Measurements from ENCODE around the gene RREB1.

DNA sequence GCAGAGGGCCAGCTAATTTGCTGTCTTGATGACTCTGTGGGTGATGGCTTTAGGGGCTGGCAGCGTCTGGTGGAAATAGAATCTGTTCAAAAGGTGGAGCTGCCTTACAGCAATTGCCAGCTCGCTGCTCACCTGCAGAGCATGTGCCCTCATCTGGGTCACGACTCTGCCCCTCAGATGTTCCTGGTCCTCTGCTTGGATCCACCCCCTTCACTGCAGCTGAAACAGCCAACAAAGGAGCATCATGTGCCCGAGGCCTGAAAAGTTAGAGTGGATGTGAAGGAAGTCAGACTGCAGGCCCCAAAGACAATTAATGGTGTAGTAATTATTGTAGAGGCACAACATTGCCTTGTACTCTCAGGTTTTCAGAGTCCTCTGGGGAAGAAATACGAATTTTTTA lies 19.9 kb downstream of the RREB1 start:
- TF ChIP-seq, protein P1, sequence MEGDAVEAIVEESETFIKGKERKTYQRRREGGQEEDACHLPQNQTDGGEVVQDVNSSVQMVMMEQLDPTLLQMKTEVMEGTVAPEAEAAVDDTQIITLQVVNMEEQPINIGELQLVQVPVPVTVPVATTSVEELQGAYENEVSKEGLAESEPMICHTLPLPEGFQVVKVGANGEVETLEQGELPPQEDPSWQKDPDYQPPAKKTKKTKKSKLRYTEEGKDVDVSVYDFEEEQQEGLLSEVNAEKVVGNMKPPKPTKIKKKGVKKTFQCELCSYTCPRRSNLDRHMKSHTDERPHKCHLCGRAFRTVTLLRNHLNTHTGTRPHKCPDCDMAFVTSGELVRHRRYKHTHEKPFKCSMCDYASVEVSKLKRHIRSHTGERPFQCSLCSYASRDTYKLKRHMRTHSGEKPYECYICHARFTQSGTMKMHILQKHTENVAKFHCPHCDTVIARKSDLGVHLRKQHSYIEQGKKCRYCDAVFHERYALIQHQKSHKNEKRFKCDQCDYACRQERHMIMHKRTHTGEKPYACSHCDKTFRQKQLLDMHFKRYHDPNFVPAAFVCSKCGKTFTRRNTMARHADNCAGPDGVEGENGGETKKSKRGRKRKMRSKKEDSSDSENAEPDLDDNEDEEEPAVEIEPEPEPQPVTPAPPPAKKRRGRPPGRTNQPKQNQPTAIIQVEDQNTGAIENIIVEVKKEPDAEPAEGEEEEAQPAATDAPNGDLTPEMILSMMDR (IDR thresholded peaks at IDR 0.05 in 8 of 11, conservative IDR thresholded peaks at IDR 0.05 in 3 of 11) = no peak
- TF ChIP-seq POLR2AphosphoS5 (IDR thresholded peaks at IDR 0.05) (no peak), POLR2A (IDR thresholded peaks at IDR 0.05) (no peak)
